GM18508 (cell line): ENCODE measurements around the gene SEPHS2.
"Not testable (repeated sequence)": the region's sequence is repeated elsewhere in the genome, so short reads cannot be mapped to it uniquely, and the experiment has no call there.

ENCODE experiments used
- ATAC-seq: cut with Tn5 transposase; IDR thresholded peaks from one replicate; pipeline ENCODE4 v1.9.1; 2021; ENCODE audit warnings: moderate number of reproducible peaks; ENCODE audit not compliant: insufficient read depth, unreplicated experiment

SEPHS2 gene

DNA sequence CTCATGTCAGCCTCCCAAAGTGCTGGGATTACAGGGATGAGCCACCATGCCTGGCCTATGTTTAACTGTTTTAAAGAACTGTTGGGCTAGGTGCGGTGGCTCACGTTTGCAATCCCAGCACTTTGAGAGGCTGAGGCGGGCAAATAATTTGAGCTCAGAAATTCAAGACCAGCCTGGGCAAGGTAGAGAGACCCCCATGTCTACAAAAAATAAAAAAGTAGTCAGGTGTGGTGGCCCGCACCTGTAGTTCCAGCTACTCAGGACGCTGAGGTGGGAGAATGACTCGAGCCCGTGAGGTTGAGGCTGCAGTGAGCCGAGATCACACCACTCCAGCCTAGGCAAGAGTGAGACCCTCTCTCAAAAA lies 24.9 kb upstream of the SEPHS2 start:
- no peak for ATAC-seq

DNA sequence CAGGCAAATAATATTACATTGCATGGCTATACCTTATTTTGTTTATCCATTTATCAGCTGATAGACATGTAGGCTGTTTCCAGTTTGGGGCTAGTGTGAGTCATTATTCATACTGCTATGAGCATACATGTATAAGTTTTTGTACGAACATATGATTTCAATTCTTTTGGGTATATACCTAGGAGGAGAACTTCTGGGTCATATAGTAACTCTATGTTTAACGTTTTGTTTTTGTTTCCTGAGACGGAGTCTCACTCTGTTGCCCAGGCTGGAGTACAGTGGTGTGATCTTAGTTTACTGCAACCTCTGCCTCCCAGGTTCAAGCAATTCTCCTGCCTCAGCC lies 24.5 kb upstream of the SEPHS2 start:
- no peak for ATAC-seq

DNA sequence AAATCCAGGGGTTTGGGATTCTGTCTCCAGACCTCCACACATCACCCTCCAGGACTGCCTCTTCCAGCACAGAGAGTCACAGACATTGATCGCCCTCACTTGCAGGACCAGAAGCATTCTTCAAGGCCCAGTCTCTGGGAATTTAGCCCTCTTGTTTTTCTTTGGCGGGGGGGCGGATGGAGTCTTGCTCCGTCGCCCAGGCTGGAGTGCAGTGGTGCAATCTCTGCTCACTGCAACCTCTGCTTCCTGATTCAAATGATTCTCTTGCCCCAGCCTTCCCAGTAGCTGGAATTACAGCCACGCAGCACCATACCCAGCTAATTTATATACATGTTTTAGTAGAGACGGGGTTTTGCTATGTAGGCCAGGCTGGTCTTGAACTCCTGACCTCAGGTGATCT lies 18.4 kb upstream of the SEPHS2 start:
- no peak for ATAC-seq

DNA sequence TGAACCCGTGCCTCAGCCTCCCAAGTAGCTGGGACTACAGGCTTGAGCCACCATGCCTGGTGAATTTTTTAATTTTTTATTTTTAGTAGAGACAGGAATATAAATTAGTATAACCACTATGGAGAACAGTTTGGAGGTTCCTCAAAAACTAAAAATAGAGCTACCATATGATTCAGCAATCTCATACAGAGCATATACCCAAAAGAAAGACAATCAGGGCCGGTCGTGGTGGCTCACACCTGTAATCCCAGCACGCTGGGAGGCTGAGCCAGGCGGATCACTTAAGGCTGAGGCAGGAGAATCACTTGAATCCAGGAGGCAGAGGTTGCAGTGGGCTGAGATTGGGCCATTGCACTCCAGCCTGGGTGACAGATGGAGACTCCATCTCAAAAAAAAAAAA lies 15.8 kb upstream of the SEPHS2 start:
- not testable (repeated sequence) for ATAC-seq

DNA sequence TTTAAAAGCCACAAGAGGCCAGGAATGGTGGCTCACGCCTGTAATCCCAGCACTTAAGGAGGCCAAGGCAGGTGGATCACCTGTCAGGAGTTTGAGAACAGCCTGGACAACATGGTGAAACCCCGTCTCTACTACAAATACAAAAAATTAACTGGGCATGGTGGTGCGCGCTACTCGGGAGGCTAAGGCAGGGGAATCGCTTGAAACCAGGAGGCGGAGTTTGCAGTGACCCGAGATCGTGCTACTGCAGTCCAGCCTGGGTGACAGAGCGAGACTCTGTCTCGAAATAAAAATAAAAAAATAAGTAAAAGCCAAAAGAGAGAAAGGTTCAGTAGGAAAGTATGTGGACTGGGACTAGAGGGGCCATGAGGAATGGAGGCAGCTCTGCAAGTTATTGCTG lies 13.8 kb upstream of the SEPHS2 start:
- ATAC-seq: no peak

DNA sequence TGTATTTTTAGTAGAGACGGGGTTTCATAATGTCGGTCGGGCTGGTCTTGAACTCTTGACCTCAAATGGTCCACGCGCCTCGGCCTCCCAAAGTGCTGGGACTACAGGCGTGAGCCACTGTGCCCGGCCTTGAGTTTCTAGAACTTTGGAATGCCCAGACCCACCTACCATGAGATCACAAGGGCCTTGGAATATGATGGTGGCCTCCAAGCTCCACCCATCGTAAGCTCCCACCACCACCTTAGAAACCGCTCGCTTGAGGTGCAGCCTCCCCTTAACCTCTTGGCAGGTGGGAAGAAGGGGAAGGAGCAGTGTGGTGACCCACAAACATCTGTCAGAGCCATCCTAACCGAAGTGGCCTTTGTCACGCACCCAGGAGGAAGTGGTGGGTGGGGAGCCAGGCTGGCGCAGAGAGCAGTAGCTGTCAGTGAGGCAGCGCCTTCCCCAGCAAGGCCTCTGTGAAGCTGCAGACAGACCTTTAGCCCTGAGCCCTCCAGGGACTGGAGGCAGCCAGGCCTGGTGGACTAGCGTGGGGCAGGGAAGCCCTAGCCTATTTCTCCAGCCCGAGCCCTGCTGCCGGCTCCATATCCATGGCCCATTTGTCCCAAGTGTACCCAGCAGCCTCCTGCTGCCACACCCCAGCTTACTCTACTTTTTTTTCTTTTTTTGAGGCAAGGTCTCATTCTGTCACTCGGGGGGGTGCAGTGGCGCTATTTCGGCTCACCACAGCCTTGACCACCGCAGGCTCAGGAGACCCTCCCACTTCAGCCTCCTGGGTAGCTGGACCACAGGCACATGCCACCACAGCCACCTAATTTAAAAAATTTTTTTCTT lies 13.1 kb upstream of the SEPHS2 start:
- ATAC-seq: peak; percentile 74

DNA sequence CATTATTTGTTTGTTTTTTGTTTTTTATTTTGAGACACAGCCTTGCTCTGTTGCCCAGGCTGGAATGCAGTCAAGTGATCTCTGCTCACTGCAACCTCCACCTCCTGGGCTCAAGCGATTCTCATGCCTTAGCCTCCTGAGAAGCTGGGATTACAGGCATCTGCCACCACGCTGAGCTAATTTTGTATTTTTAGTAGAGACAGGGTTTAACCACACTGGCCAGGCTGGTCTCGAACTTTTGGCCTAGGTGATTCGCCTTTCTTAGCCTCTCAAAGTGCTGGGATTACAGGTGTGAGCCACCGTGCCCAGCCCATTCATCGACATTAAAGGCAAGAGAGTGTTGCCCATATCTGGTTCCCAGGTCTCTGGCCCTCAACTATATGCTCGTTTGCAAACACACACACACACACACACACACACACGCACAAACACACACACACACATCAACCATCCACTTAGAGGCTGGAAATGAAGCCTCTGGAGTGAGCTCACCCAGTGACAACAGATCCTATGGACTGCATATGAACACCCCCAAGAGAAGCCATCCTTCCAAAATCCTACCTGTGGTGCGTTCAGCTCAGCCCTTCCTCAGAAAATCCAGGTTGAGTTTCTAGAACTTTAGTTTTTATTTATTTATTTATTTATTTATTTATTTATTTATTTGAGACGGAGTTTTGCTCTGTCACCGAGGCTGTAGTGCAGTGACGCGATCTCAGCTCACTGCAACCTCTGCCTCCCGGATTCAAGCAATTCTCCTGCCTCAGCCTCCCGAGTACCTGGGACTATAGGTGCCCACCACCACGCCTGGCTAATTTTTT lies 12.3 kb upstream of the SEPHS2 start:
- ATAC-seq: no peak

DNA sequence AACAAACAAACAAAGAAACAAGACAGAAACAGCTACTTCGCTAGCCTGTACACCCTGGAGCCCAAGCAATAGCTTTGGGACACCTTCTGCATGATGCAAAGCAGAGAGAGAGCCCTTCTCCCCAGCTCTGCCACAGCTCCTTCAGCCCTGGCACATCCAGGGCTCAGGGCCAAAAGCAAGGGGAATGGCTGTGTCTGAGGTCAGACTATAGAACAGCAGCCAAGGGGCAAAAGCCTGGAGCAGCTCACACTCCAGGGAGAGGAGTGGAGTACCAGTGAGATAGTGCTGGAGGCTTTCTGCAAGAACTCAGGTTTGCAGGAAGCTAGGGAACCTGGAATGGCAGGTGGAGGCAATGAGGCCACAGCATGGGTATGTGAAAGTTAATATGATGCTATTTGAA lies 11.6 kb upstream of the SEPHS2 start:
- no peak for ATAC-seq

DNA sequence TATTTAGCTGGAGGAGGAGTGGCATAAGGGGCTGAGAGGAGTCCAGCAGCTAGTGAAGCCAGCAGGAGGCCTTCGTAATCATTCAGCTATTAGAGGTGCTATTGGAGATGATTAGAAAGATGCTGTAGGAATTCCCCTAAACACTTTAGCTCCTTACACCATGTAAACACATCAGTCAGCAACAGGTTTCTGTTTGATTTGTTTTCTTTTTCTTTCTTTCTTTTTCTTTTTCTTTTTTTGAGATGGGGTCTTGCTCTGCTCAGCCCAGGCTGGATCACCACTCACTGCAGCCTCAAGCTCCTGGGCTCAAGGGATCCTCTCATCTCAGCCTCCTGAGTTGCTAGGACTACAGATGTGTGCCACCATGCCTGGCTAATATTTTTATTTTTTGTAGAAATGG lies 10.6 kb upstream of the SEPHS2 start:
- ATAC-seq: no peak

DNA sequence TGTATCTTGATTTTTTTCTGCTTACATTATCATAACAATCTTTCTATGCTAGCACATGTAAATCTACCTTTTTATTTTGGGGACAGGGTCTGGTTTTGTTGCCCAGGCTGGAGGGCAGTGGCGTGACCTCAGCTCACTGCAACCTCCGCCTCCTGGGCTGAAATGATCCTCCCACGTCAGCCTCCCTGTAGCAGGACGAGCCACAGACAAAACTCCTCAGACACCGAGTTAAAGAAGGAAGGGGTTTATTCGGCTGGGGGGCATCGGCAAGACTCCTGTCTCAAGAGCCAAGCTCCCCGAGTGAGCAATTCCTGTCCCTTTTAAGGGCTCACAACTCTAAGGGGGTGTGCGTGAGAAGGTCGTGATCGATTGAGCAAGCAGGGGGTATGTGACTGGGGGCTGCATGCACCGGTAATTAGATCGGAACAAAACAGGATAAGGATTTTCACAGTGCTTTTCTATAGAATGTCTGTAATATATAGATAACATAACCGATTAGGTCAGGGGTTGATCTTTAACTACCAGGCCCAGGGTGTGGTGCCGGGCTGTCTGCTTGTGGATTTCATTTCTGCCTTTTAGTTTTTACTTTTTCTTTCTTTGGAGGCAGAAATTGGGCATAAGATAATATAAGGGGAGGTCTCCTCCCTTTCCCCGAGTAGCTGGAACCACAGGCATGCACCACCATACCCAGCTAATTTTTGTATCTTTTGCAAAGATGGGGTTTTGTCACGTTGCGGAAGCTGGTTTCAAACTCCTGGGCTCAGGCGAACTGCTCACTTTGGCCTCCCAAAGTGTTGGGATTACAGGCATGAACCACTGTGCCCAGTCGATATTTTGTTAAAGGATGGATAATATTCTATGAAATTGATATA lies 7.3 kb upstream of the SEPHS2 start:
- ATAC-seq: not testable (repeated sequence)

DNA sequence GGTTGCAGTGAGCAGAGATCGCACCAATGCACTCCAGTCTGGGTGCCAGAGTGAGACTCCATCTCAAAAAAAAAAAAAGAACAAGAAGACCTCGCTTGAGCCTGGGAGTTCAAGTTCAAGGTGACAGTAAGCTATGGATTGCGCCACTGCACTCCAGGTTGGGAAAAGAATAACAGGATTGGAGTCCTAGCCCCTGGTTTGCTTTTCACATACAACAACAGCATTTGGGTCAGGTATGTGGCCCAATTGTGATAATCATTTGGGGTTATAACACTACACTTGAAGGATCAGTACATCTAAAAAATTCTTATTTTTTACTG lies 3.4 kb upstream of the SEPHS2 start:
- no peak for ATAC-seq

DNA sequence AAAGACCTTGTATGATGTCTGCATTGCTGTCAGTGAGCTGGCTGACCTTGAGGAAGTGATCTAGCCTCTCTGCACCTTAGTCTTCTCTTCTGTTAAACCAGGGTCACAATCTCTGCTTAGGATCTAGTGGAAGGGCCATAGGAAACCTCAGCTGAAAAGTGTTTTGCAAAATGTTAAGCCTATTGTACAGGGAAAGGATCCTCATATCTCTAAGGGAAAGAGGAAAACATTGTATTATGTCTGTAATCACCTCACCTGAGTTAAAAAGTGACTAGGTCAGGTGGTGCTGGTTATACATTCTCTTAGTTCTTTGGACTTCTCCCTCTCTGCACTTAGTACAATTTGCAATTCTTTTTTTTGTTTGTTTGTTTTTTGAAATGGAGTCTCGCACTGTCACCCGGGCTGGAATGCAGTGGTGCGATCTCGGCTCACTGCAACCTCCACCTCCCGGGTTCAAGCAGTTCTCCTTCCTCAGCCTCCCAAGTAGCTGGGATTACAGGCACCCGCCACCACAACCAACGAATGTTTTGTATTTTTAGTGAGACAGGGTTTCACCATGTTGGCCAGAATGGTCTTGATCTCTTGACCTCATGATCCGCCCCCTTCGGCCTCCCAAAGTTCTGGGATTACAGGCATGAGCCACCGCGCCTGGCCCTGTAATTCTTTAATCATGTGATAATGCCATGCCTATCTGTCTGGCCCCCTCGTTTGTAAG lies 2.0 kb upstream of the SEPHS2 start:
- ATAC-seq: no peak

DNA sequence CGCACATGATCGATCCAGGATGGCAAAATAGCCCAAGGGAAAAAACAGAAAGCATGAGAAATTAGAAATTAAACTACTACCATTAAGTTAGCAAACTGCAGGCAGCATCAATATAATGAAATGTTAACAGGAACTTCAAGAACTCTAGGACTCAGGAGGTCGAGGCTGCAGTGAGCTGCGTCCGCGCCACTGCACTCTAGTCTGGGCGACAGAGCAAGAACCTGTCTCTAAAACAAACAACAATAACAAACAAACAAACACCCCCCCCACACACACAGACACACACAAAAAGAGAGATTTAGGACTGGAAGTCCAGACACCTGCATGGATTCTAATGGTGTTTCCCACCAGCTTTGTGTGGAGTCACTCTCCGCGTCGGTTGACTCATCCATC lies 525 bp upstream of the SEPHS2 start:
- no peak for ATAC-seq

DNA sequence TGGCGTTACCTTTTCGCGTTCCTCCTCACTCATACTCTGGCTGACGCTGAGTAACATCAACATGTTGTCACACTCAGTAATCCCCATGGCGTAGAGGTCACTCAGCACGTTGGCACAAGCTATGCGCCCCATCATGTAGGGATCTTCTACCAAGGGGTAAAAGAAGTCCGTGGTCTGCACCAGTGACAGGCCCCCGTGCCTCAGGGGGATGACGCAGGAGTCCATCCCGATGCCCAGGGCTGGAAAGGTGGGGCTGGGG lies 596 bp downstream of the SEPHS2 start:
- ATAC-seq: no peak

DNA sequence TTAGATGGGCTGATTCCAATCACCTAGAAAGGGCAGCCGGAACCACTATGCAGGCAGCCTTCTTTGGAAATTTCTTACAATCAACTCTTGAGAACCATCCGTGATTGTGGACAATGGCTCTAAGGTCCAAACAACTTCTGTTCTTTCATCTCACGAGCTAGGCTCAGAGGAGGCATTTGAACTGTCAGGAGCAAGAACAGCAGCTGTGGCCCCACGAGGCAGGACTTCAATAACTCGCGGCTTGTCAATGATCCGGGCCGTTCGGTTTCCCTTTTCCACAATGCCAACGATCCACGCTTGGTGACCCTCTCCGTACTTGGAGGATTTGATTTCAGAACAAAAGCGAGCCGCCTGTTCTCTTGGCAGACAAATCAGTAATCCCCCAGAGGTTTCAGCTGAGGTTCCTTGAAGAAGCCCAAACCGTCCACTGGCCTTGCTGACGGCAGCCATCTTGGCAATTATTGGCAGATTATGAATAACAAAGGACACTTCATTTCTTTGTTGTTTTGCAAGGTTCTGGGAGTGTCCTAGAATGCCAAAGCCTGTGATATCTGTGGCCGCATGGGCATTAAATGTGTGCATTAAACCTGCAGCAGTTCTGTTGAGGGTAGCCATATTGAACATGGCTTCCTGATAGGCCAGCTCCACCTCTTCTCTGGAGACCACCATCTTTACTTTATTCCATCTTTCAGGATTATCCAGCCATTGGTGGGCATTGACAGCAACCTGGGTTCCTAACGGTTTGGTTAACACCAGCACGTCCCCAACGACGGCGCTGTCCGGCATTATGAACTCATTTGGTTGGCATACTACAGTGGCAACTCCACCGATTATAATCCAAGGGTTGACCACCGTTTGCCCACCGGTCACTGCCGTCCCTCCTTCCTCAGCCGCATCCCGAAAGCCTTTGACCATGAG lies 1.2 kb downstream of the SEPHS2 start:
- ATAC-seq: no peak

DNA sequence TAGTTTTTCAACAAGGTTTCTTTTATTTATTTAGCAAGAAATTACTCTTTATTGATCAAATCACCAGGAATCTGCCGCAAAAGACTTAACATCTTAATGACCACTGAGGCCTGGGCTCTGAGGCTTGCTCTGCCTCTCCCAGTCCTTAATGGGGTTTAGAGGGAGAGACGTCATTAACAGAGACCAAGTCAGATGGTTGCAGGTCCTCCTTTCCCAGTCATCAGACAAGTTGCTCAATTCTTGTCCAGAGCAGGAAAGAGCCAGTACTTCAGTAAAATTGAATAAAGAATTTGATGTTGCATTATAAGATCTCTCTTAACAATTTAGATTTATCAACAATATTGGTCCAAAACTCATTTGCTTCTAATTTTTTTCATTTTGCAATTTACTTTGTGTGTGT lies 2.0 kb downstream of the SEPHS2 start:
- no peak for ATAC-seq

DNA sequence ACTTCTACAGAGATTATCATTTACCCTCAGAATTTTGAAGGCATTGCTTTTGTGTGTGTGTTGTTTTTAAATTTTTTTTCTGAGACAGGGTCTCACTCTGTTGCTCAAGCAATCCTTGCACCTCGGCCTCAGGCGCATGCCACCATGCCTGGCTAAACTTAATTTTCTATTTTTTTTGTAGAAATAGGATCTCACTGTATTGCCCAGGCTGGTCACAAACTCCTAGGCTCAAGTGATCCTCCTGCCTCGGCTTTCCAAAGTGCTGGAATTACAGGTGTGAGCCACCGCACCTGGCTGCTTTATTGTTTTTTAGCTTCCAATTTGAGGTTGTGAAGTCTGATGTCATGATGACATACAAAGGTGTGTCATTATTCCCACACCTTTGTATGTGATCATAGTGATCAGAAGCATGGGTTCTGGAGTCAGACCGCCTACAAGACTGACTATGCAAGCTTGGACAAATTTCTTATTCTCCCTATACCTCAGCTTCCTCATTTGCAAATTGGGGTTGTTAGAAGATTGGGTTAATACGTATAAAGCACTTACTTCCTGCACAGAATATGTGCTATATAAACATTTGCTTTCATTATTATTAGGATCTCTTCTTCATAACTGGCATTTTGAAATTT lies 5.8 kb downstream of the SEPHS2 start:
- ATAC-seq: no peak

DNA sequence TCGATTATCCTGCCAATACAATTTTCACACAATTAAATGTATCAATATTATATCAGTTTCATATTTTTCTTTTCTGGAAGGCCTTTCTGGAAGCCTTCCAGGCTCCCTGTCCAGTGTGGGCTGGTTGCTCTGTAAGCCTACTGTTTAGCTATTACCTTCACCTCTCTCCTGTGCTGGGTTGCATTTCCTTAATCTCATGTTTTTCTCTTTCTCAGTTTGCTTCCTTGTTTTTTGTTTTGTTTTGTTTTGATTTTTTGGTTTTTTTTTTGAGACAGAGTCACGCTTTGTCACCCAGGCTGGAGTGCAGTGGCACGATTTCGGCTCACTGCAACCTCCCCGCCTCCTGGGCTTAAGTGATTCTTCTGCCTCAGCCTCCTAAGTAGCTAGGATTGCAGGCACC lies 6.8 kb downstream of the SEPHS2 start:
- no peak for ATAC-seq

DNA sequence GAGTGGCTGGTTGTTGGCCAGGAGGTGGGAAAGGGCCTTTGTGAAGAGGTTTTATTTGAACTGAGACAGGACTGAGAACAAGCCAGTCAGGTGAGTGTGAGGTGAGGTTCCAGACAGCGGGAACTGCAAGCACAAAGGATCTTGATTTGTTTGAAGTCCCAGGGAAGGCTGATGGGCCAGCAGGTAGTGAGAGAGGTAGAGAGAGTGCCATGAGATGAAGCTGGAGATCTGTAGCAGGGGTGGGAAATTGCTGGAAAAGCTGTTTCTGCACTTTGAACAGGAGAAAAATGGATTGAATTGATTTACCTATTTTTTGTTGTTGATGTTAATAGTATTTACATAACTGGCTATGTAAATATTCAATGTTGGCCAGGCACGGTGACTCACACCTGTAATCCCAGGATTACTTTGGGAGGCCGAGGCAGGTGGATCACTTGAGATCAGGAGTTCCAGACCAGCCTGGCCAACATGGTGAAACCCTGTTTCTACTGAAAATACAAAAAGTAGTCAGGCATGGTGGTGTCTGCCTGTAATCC lies 8.1 kb downstream of the SEPHS2 start:
- ATAC-seq: no peak
